Measurements from ENCODE around the gene ALPP. TPM values are rescaled to one million over a fixed set of nuclear protein-coding genes. Genes with fewer than 3 reads are reported as not detected.

The ALPP gene
- total RNA-seq, 2 donors from 2014 or later = 0.11 to 0.37 TPM

DNA sequence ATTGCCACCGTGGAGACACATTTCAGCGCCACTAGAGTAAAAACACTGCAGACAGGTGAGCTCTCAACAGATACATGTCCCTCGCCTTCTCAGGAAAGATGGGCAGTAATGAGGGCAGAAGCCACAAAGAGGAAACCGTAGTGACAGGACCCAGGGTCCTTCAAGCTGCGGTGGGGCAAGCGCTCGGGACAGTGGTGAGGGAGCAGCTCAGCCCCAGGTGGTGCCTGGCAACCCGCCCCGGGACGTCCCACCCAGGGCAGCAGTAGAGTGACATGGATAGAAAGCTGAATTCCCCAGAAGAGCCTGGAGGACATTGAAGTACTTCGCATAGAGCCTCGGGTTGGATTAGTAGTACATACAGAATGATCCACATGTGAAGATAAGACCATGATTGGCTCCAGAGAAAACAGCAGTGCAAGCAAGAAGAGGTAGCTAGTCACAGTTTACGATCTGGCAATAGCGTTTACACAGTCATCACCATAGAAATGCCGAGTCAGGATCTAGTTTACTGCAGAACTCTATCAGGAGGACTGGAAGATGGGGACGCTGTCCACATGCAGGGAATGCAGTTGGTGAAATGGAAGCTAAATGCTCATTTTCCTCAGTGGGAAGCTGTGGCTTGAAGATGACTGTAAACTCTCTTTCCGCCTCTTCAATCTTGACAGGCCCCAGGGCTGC, 37.4 kb upstream of the ALPP start:
- Histone ChIP-seq H3K4me1 (no peaks in the 10 kb centered on the region), H3K4me3 (no peak overlapping the region), H3K27me3 (no peaks in the 10 kb centered on the region), H3K27ac (no peak overlapping the region), H3K9me3 (no peaks in the 10 kb centered on the region), H3K36me3 (no peaks in the 10 kb centered on the region), H3K9ac (ENCODE audit: low read depth in 2 of 2, low read length in 2 of 2) (no peak overlapping the region)
- intact Hi-C loops (cut with DNase I) = no loop called here
- TF ChIP-seq, protein P1, sequence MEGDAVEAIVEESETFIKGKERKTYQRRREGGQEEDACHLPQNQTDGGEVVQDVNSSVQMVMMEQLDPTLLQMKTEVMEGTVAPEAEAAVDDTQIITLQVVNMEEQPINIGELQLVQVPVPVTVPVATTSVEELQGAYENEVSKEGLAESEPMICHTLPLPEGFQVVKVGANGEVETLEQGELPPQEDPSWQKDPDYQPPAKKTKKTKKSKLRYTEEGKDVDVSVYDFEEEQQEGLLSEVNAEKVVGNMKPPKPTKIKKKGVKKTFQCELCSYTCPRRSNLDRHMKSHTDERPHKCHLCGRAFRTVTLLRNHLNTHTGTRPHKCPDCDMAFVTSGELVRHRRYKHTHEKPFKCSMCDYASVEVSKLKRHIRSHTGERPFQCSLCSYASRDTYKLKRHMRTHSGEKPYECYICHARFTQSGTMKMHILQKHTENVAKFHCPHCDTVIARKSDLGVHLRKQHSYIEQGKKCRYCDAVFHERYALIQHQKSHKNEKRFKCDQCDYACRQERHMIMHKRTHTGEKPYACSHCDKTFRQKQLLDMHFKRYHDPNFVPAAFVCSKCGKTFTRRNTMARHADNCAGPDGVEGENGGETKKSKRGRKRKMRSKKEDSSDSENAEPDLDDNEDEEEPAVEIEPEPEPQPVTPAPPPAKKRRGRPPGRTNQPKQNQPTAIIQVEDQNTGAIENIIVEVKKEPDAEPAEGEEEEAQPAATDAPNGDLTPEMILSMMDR (IDR thresholded peaks at IDR 0.05) = no peak
- DNase-seq = no peak

DNA sequence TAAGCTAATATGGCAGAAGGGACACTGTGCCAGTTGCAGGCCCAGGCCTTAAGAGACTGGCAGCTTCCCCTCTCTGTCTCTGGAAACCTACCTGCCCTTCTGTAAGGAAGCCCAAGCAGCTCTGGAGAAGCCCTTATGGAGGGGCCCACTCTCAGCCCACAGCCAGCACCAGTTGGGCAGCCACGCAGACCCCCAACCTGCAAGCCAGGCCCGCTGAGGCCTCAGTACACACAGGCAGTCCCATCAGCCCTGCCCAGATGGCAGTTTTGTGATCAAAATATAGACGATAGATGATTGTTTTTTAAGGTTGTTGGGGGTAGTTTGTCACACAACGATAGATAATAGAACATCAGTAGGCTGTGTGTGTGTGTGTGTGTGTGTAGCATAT, 36.8 kb upstream of the ALPP start:
- Histone ChIP-seq H3K27ac (no peak overlapping the region), H3K27me3 (no peaks in the 10 kb centered on the region), H3K36me3 (no peaks in the 10 kb centered on the region), H3K4me1 (no peaks in the 10 kb centered on the region), H3K9me3 (no peaks in the 10 kb centered on the region), H3K4me3 (no peak overlapping the region), H3K9ac (ENCODE audit: low read depth in 2 of 2, low read length in 2 of 2) (no peak overlapping the region)
- intact Hi-C loops (cut with DNase I) = no loop called here
- no peak for DNase-seq
- TF ChIP-seq, protein P1 (IDR thresholded peaks at IDR 0.05) = no peak

DNA sequence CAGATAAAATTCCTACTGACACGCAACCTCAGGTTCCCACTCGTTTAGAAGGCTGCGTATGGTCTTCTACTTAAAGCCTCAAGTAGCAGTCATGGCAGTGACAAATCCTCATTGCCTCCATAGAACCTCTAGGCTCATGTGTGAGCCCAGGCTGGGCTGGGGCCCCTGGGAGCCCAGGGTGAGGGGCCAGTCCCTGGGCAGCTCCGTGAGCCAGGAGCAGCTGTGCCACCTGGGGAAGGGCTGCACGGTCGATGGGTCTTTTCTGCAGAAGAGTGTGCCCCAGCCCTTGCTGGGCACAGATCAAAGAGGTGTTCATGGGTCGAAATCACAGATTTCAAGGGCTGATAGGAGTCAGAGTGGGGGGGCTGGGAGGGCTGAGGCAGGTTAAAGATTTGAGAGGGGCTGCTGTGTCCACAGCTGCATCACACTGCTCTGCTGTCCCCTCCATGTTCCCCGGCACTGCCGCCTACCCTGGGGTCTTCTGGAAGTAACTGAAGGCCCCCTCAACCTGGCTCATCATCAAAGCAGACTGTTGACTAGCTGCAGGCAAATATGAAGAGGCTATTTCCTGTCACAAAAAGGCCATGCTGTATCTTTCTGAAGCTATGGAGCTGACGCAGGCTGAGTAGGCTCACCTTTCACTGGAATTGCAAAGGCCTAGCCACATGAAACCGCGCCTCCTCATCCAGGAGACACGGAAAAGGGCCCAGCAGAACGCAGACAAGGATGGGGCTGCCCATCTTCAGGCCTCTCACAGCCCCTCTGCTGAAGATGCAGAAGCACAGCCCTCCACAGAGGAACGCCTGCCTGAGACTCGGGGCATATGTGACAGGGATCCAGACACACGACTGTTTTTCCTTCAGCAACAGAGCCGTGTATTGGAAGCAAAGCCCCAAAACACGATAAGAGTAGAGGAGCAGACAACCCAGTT, 35.7 kb upstream of the ALPP start:
- no peak overlapping the region for H3K27ac ChIP-seq
- no peak for DNase-seq
- intact Hi-C loops (cut with DNase I) = no loop called here
- no peak overlapping the region for H3K4me3 ChIP-seq
- H3K27me3 ChIP-seq = no peaks in the 10 kb centered on the region
- TF ChIP-seq, protein P1 (IDR thresholded peaks at IDR 0.05) = no peak
- H3K36me3 ChIP-seq = no peaks in the 10 kb centered on the region
- no peaks in the 10 kb centered on the region for H3K9me3 ChIP-seq
- no peaks in the 10 kb centered on the region for H3K4me1 ChIP-seq
- H3K9ac ChIP-seq (ENCODE audit: low read depth in 2 of 2, low read length in 2 of 2) = no peak overlapping the region

DNA sequence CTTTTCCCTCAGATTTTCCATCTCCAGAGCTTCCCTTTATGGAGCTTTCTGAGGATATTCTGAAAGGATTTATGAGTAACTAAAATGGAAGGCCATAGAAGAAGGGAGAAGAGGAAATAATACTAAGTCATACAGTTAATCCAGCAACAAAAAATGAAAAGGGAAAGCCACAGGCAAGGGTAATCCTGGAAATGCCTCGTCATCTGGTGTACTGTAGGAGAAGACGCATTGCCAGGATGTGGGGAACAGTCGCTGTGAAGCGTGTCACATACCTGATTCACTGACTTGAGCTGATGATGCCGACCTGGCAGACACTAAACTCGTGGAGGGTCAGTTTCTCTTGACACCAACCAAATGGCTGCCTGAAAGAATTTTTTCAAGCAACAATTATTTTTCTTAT, 34.7 kb upstream of the ALPP start:
- intact Hi-C loops (cut with DNase I) = no loop called here
- TF ChIP-seq, protein P1 (IDR thresholded peaks at IDR 0.05) = no peak
- H3K4me3 ChIP-seq = no peak overlapping the region
- H3K27me3 ChIP-seq = no peaks in the 10 kb centered on the region
- H3K4me1 ChIP-seq = no peaks in the 10 kb centered on the region
- H3K9me3 ChIP-seq = no peaks in the 10 kb centered on the region
- DNase-seq = no peak
- no peaks in the 10 kb centered on the region for H3K36me3 ChIP-seq
- no peak overlapping the region for H3K27ac ChIP-seq
- H3K9ac ChIP-seq (ENCODE audit: low read depth in 2 of 2, low read length in 2 of 2) = no peak overlapping the region

DNA sequence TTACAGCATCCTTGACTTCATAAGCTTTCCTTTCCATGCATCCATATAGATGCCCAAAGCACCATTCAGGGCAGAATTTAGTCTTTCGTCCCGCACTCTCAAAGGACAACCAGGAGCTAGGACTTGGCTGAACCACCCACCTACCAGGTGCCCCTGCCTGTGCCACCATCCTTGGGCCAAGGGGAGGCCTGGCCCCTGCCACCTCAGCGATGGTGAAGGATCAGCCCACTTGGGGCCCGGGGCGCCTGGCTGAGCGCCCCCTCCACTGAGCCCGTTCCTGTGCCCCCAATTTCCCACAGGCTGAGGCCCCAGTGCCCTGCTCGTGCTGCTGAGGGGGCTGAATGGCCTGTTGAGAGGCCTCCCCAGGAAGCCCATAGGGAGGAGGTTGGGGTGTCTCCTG, 33.3 kb upstream of the ALPP start:
- TF ChIP-seq, protein P1 (IDR thresholded peaks at IDR 0.05) = no peak
- no peak overlapping the region for H3K9ac ChIP-seq (ENCODE audit: low read depth in 2 of 2, low read length in 2 of 2)
- no peak for DNase-seq

More for the DNA sequence above, 33.3 kb upstream of the ALPP start:
- intact Hi-C loops (cut with DNase I) = no loop called here
- Histone ChIP-seq H3K4me3 (no peak overlapping the region), H3K9me3 (no peaks in the 10 kb centered on the region), H3K36me3 (no peaks in the 10 kb centered on the region), H3K27me3 (peaks cover 9% of the 10 kb centered on the region), H3K4me1 (no peaks in the 10 kb centered on the region), H3K27ac (no peak overlapping the region)
